GM19239 (cell line): Measurements from ENCODE around the gene PRKCE.
A peak's percentile ranks its signal among the peaks of the same experiment; 100 is the strongest.

Source experiments
- DNase-seq: peaks from one replicate; pipeline ENCODE4 v3.0.0; 2011; ENCODE audit warnings: low spot score; ENCODE audit not compliant: insufficient read length
- FAIRE-seq: peaks from 2 replicates; lab custom pipeline; 2011; peaks lifted over from hg19 to GRCh38; lab: Jason Lieb, UNC

PRKCE gene

GRCh38 chr2:46114996-46115395 is 463.5 kb downstream of the PRKCE start:
- FAIRE-seq (no peak), DNase-seq (no peak)

GRCh38 chr2:46116150-46116549 is 464.7 kb downstream of the PRKCE start:
- DNase-seq (no peak), FAIRE-seq (no peak)

GRCh38 chr2:46116553-46116991 is 465.1 kb downstream of the PRKCE start:
- DNase-seq (no peak), FAIRE-seq (no peak)

- DNase-seq, result no peak
- FAIRE-seq, result no peak
These were observed 465.9 kb downstream of the PRKCE start for GRCh38 chr2:46117379-46117778.

- no peak for FAIRE-seq
- no peak for DNase-seq
These were observed 466.5 kb downstream of the PRKCE start for GRCh38 chr2:46117994-46118393.

- no peak for DNase-seq
- FAIRE-seq, result no peak
These were observed 467.3 kb downstream of the PRKCE start for GRCh38 chr2:46118656-46119371.

GRCh38 chr2:46119453-46119852 is 468.0 kb downstream of the PRKCE start:
- FAIRE-seq (no peak), DNase-seq (no peak)

- FAIRE-seq, result peak; percentile 23
- DNase-seq, result no peak
These were observed 469.5 kb downstream of the PRKCE start for GRCh38 chr2:46120792-46121555.

- DNase-seq (no peak), FAIRE-seq (no peak)
These were observed 471.0 kb downstream of the PRKCE start for GRCh38 chr2:46122318-46122976.

GRCh38 chr2:46123013-46123412 is 471.5 kb downstream of the PRKCE start:
- DNase-seq, result no peak
- no peak for FAIRE-seq

GRCh38 chr2:46125798-46126197 is 474.3 kb downstream of the PRKCE start:
- no peak for FAIRE-seq

GRCh38 chr2:46126571-46126970 is 475.1 kb downstream of the PRKCE start:
- no peak for DNase-seq
- no peak for FAIRE-seq

More at GRCh38 chr2:46125798-46126197, 474.3 kb downstream of the PRKCE start:
- DNase-seq, result no peak

GRCh38 chr2:46127176-46127575 is 475.7 kb downstream of the PRKCE start:
- DNase-seq (no peak), FAIRE-seq (no peak)

- DNase-seq, result no peak
- no peak for FAIRE-seq
These were observed 479.0 kb downstream of the PRKCE start for GRCh38 chr2:46130511-46130910.

GRCh38 chr2:46132996-46133395 is 481.5 kb downstream of the PRKCE start:
- FAIRE-seq (no peak), DNase-seq (no peak)

- FAIRE-seq (no peak), DNase-seq (no peak)
These were observed 483.2 kb downstream of the PRKCE start for GRCh38 chr2:46134531-46135227.

GRCh38 chr2:46135228-46135855 is 483.9 kb downstream of the PRKCE start:
- FAIRE-seq, result no peak
- DNase-seq, result no peak

- FAIRE-seq (no peak), DNase-seq (no peak)
These were observed 484.5 kb downstream of the PRKCE start for GRCh38 chr2:46135958-46136357.

GRCh38 chr2:46136481-46136880 is 485.0 kb downstream of the PRKCE start:
- DNase-seq (no peak), FAIRE-seq (no peak)

GRCh38 chr2:46136953-46137352 is 485.5 kb downstream of the PRKCE start:
- FAIRE-seq (no peak), DNase-seq (no peak)
